ENCODE results near the gene KRT16.

DNA sequence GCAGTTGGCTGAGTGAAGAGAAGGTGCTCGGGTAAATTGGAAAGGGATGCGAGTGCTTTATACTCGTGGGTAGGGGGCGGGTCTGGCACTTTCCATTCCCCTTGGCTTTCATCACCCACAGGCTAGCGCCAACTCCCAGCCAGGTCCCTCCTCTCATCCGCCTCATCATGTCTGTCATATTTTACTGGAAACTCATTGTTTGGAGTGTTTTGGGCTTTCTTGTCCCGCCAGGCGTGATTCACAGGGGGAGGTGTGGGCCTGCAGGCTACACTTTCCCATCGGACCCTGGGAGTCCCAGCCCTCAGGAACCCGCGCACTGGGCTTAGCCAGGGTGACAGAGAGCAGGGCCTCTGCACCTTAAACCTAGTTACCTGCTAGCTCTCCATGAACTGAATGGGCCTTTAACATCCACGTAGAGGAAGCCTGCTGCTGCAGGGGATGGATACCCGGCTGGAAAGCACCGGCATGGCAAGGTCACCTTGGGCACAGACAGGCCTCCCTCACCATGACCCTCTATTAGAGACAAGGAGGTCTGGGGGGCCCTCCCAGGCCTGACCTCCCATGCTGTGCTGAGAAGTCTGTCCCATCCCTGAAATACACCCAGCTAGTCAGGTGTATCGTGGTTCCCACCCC is 25.6 kb downstream of the KRT16 start, which contains the start of gene KRT14:
- TF ChIP-seq POLR2AphosphoS5 (IDR thresholded peaks at IDR 0.05) = no peak
- TF ChIP-seq, protein P1, sequence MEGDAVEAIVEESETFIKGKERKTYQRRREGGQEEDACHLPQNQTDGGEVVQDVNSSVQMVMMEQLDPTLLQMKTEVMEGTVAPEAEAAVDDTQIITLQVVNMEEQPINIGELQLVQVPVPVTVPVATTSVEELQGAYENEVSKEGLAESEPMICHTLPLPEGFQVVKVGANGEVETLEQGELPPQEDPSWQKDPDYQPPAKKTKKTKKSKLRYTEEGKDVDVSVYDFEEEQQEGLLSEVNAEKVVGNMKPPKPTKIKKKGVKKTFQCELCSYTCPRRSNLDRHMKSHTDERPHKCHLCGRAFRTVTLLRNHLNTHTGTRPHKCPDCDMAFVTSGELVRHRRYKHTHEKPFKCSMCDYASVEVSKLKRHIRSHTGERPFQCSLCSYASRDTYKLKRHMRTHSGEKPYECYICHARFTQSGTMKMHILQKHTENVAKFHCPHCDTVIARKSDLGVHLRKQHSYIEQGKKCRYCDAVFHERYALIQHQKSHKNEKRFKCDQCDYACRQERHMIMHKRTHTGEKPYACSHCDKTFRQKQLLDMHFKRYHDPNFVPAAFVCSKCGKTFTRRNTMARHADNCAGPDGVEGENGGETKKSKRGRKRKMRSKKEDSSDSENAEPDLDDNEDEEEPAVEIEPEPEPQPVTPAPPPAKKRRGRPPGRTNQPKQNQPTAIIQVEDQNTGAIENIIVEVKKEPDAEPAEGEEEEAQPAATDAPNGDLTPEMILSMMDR (IDR thresholded peaks at IDR 0.05) = no peak
- no peak for TF ChIP-seq POLR2A (IDR thresholded peaks at IDR 0.05)
